Measurements from ENCODE around the gene RGS19.
"Not testable (repeated sequence)": the region's sequence is repeated elsewhere in the genome, so short reads cannot be mapped to it uniquely, and the experiment has no call there.

Gene RGS19

GRCh38 chr20:64095927-64096326 is 16.6 kb upstream of the RGS19 start:
- in situ Hi-C loops (cut with MboI; ENCODE audit: low sequenced_read_pairs): no loop called here

- in situ Hi-C loops (cut with MboI; ENCODE audit: low sequenced_read_pairs): no loop called here
Observed at GRCh38 chr20:64095455-64095854, 16.1 kb upstream of the RGS19 start.

- in situ Hi-C loops (cut with MboI; ENCODE audit: low sequenced_read_pairs): no loop called here
Observed at GRCh38 chr20:64093013-64093503, 13.7 kb upstream of the RGS19 start.

- in situ Hi-C loops (cut with MboI; ENCODE audit: low sequenced_read_pairs): no loop called here
Observed at GRCh38 chr20:64092258-64093012, 13.1 kb upstream of the RGS19 start.

- in situ Hi-C loops (cut with MboI; ENCODE audit: low sequenced_read_pairs): no loop called here
Observed at GRCh38 chr20:64091770-64092169, 12.5 kb upstream of the RGS19 start.

GRCh38 chr20:64091340-64091739 is 12.0 kb upstream of the RGS19 start:
- in situ Hi-C loops (cut with MboI; ENCODE audit: low sequenced_read_pairs): no loop called here

GRCh38 chr20:64090165-64090564 is 10.8 kb upstream of the RGS19 start:
- in situ Hi-C loops (cut with MboI; ENCODE audit: low sequenced_read_pairs): no loop called here

- in situ Hi-C loops (cut with MboI; ENCODE audit: low sequenced_read_pairs): not testable (repeated sequence)
Observed at GRCh38 chr20:64088586-64088985, 9.3 kb upstream of the RGS19 start.

- in situ Hi-C loops (cut with MboI; ENCODE audit: low sequenced_read_pairs): not testable (repeated sequence)
Observed at GRCh38 chr20:64087226-64087825, 8.0 kb upstream of the RGS19 start.

- in situ Hi-C loops (cut with MboI; ENCODE audit: low sequenced_read_pairs): no loop called here
Observed at GRCh38 chr20:64086801-64087200, 7.5 kb upstream of the RGS19 start.

- in situ Hi-C loops (cut with MboI; ENCODE audit: low sequenced_read_pairs): no loop called here
Observed at GRCh38 chr20:64084685-64085152, 5.4 kb upstream of the RGS19 start.

- in situ Hi-C loops (cut with MboI; ENCODE audit: low sequenced_read_pairs): no loop called here
Observed at GRCh38 chr20:64083804-64084684, 4.7 kb upstream of the RGS19 start, which contains the start of gene LKAAEAR1. TSS of gene LKAAEAR1 (minus strand) at chr20:64084398. CDS start at chr20:64084219, 179 bp downstream.

GRCh38 chr20:64083378-64083803 is 4.1 kb upstream of the RGS19 start:
- in situ Hi-C loops (cut with MboI; ENCODE audit: low sequenced_read_pairs): no loop called here

- in situ Hi-C loops (cut with MboI; ENCODE audit: low sequenced_read_pairs): no loop called here
Observed at GRCh38 chr20:64082820-64083377, 3.6 kb upstream of the RGS19 start.

GRCh38 chr20:64082126-64082731 is 2.9 kb upstream of the RGS19 start:
- in situ Hi-C loops (cut with MboI; ENCODE audit: low sequenced_read_pairs): no loop called here

- in situ Hi-C loops (cut with MboI; ENCODE audit: low sequenced_read_pairs): no loop called here
Observed at GRCh38 chr20:64081624-64081964, 2.3 kb upstream of the RGS19 start.

GRCh38 chr20:64080813-64081623 is 1.7 kb upstream of the RGS19 start:
- in situ Hi-C loops (cut with MboI; ENCODE audit: low sequenced_read_pairs): no loop called here

GRCh38 chr20:64080013-64080812 is 895 bp upstream of the RGS19 start, which contains the start of gene OPRL1:
TSS of gene OPRL1 (plus strand) at chr20:64080082. CDS start at chr20:64092721, 12,639 bp downstream.
- in situ Hi-C loops (cut with MboI; ENCODE audit: low sequenced_read_pairs): no loop called here

GRCh38 chr20:64078934-64079272 is 415 bp downstream of the RGS19 start:
- in situ Hi-C loops (cut with MboI; ENCODE audit: low sequenced_read_pairs): no loop called here

Data from hTERT RPE-1 (cell line).